Activated naive CD4-positive, alpha-beta T cell (primary cell): ENCODE results near the gene NKG7.
A peak's percentile ranks its signal among the peaks of the same experiment; 100 is the strongest.

ENCODE experiments used
- DNase-seq, 4 experiments: peaks; one replicate each; lab custom pipeline; 2025; lab: John Stamatoyannopoulos, UW

The NKG7 gene

GRCh38 chr19:51361239-51361638 lies 11.2 kb downstream of the NKG7 start:
- DNase-seq, result no peak

GRCh38 chr19:51359294-51359693 lies 13.2 kb downstream of the NKG7 start:
- no peak for DNase-seq

GRCh38 chr19:51357952-51358351 lies 14.5 kb downstream of the NKG7 start:
- no peak for DNase-seq

GRCh38 chr19:51356159-51356801 lies 16.2 kb downstream of the NKG7 start:
- no peak for DNase-seq

- DNase-seq, result no peak
Observed at GRCh38 chr19:51354742-51355148, 17.7 kb downstream of the NKG7 start.

GRCh38 chr19:51354103-51354741 lies 18.2 kb downstream of the NKG7 start:
- DNase-seq, result no peak

GRCh38 chr19:51352783-51353360 lies 19.6 kb downstream of the NKG7 start:
- DNase-seq, result no peak

GRCh38 chr19:51351266-51351990 lies 21.0 kb downstream of the NKG7 start:
- no peak for DNase-seq

GRCh38 chr19:51347209-51347928 lies 25.1 kb downstream of the NKG7 start:
- DNase-seq, result no peak

GRCh38 chr19:51346742-51347141 lies 25.7 kb downstream of the NKG7 start:
- no peak for DNase-seq

- DNase-seq, result no peak
Observed at GRCh38 chr19:51345076-51345620, 27.3 kb downstream of the NKG7 start.

GRCh38 chr19:51342631-51343569 lies 29.6 kb downstream of the NKG7 start:
- no peak for DNase-seq

GRCh38 chr19:51341976-51342580 lies 30.4 kb downstream of the NKG7 start, which contains the start of gene VSIG10L:
Gene VSIG10L (minus strand): TSS chr19:51342139. CDS start chr19:51342124, 15 bp downstream.
- no peak for DNase-seq

- DNase-seq, result no peak
Observed at GRCh38 chr19:51341066-51341465, 31.4 kb downstream of the NKG7 start.

GRCh38 chr19:51339687-51340656 lies 32.5 kb downstream of the NKG7 start:
- peak; percentile 45 to 72 (median 67) for DNase-seq

- DNase-seq, result no peak
Observed at GRCh38 chr19:51339313-51339686, 33.2 kb downstream of the NKG7 start.

- peak; percentile 56 to 85 (median 70) for DNase-seq
Observed at GRCh38 chr19:51338563-51339312, 33.7 kb downstream of the NKG7 start.

- no peak for DNase-seq
Observed at GRCh38 chr19:51337861-51338562, 34.4 kb downstream of the NKG7 start.
